ENCODE measurements around the gene GAS5. TPM values are rescaled to one million over a fixed set of nuclear protein-coding genes. Genes with fewer than 3 reads are reported as not detected.

Gene GAS5
- total RNA-seq, 1 donor from 2014 or later: 631 TPM

- H3K27ac Mint-ChIP-seq: peak overlapping the region; percentile 99
- DNase-seq (ENCODE audit: low spot score in 2 of 2, unreplicated experiment in 2 of 2): no peak
- peak overlapping the region; percentile 87 for H3K4me3 Mint-ChIP-seq
- H3K9me3 Mint-ChIP-seq: no peaks in the 10 kb centered on the region
- H3K4me1 Mint-ChIP-seq: peaks cover 28% of the 10 kb centered on the region
- no peaks in the 10 kb centered on the region for H3K27me3 Mint-ChIP-seq (ENCODE audit: low read depth)
- no peak for TF ChIP-seq CTCF (IDR thresholded peaks at IDR 0.05; ENCODE audit: unreplicated experiment)
- H3K36me3 Mint-ChIP-seq: peaks cover 3% of the 10 kb centered on the region
Observed at GRCh38 chr1:173823781-173824314, 43.9 kb downstream of the GAS5 start.

GRCh38 chr1:173821680-173822079, 46.1 kb downstream of the GAS5 start:
- no peak overlapping the region for H3K4me3 Mint-ChIP-seq

GRCh38 chr1:173818459-173818858, 49.3 kb downstream of the GAS5 start:
- no peaks in the 10 kb centered on the region for H3K27me3 Mint-ChIP-seq (ENCODE audit: low read depth)
- peaks cover 13% of the 10 kb centered on the region for H3K4me1 Mint-ChIP-seq
- no peak for TF ChIP-seq CTCF (IDR thresholded peaks at IDR 0.05; ENCODE audit: unreplicated experiment)
- no peak for DNase-seq (ENCODE audit: low spot score in 2 of 2, unreplicated experiment in 2 of 2)
- H3K9me3 Mint-ChIP-seq: peaks cover 32% of the 10 kb centered on the region
- no peak overlapping the region for H3K4me3 Mint-ChIP-seq
- H3K27ac Mint-ChIP-seq: no peak overlapping the region
- H3K36me3 Mint-ChIP-seq: peaks cover 40% of the 10 kb centered on the region

More at GRCh38 chr1:173821680-173822079, 46.1 kb downstream of the GAS5 start:
- no peaks in the 10 kb centered on the region for H3K27me3 Mint-ChIP-seq (ENCODE audit: low read depth)
- H3K9me3 Mint-ChIP-seq: peaks cover 4% of the 10 kb centered on the region
- H3K4me1 Mint-ChIP-seq: peaks cover 21% of the 10 kb centered on the region
- no peak for DNase-seq (ENCODE audit: low spot score in 2 of 2, unreplicated experiment in 2 of 2)
- peaks cover 13% of the 10 kb centered on the region for H3K36me3 Mint-ChIP-seq
- TF ChIP-seq CTCF (IDR thresholded peaks at IDR 0.05; ENCODE audit: unreplicated experiment): no peak
- no peak overlapping the region for H3K27ac Mint-ChIP-seq

Other genes starting within 250 kb of the GAS5 start
- gene TEX50, start 232.7 kb downstream of the GAS5 start, total RNA-seq: not detected in 3 replicates
- gene ANKRD45, start 198.1 kb downstream of the GAS5 start, total RNA-seq: 0.38 to 0.60 TPM (median 0.49 TPM) in 3 replicates
- 24.0 to 26.3 TPM (median 25.1 TPM) in 3 replicates for gene KLHL20, start 153.0 kb downstream of the GAS5 start, total RNA-seq
- gene DARS2, start 43.3 kb downstream of the GAS5 start, total RNA-seq: 14.5 to 15.1 TPM (median 14.6 TPM) in 3 replicates
- gene CENPL, start 43.1 kb downstream of the GAS5 start, total RNA-seq: 10.1 to 12.0 TPM (median 10.7 TPM) in 3 replicates
- gene ZBTB37, start 391 bp upstream of the GAS5 start, total RNA-seq: 16.9 to 19.3 TPM (median 17.9 TPM) in 3 replicates
- 0.22 to 0.27 TPM (median 0.23 TPM) in 3 replicates for gene SERPINC1, start 49.3 kb upstream of the GAS5 start, total RNA-seq
- 43.7 to 52.0 TPM (median 48.1 TPM) in 3 replicates for gene RC3H1, start 154.4 kb upstream of the GAS5 start, total RNA-seq